Measurements from ENCODE around the gene XRCC3. TPM values are rescaled to one million over a fixed set of nuclear protein-coding genes. Genes with fewer than 3 reads are reported as not detected.

Gene XRCC3
- total and polyA plus RNA-seq, 4 experiments from 2014 or later = 2.2 to 12.6 (median 6.7) TPM

GRCh38 chr14:103699901-103700752 is 15.1 kb downstream of the XRCC3 start:
- intact Hi-C loops (cut with micrococcal nuclease) = no loop called here
- CTCF ChIA-PET (ENCODE audit: partially characterized antibody) = no interaction called here
- Histone ChIP-seq H3K4me3 (ENCODE audit: low read length in 2 of 2) (no peak overlapping the region), H3K27me3 (ENCODE audit: insufficient read depth, low read length) (no peaks in the 10 kb centered on the region), H3K9me3 (ENCODE audit: control insufficient read depth in 1 of 2, low read length in 2 of 2) (no peaks in the 10 kb centered on the region), H3K36me3 (ENCODE audit: insufficient read depth, low read length) (peaks cover 19% of the 10 kb centered on the region), H3K27ac (ENCODE audit: low read depth, low read length) (no peak overlapping the region), H3K4me1 (ENCODE audit: insufficient read depth, low read length) (no peaks in the 10 kb centered on the region)
- Mint-ChIP-seq H3K27ac (peak overlapping the region in 3 of 7 donors; percentile 42 to 76 (median 46)), H3K36me3 (peaks cover 14 to 58% of the 10 kb centered on the region in 2 donors), H3K4me1 (peaks cover 4 to 9% (median 5%) of the 10 kb centered on the region in 4 donors), H3K4me3 (no peak overlapping the region), H3K27me3 (no peaks in the 10 kb centered on the region), H3K9me3 (peaks cover 0 to 3% (median 0%) of the 10 kb centered on the region in 8 donors)
- DNase-seq = peak in 1 of 5 donors; percentile 27
- POLR2A ChIA-PET (ENCODE audit: partially characterized antibody) = no interaction called here

- Histone ChIP-seq H3K4me3 (ENCODE audit: low read length in 2 of 2) (no peak overlapping the region), H3K27me3 (ENCODE audit: insufficient read depth, low read length) (no peaks in the 10 kb centered on the region), H3K27ac (ENCODE audit: low read depth, low read length) (no peak overlapping the region), H3K4me1 (ENCODE audit: insufficient read depth, low read length) (no peaks in the 10 kb centered on the region), H3K9me3 (ENCODE audit: control insufficient read depth in 1 of 2, low read length in 2 of 2) (no peaks in the 10 kb centered on the region), H3K36me3 (ENCODE audit: insufficient read depth, low read length) (peaks cover 23% of the 10 kb centered on the region)
- Mint-ChIP-seq H3K4me1 (peaks cover 4 to 9% (median 5%) of the 10 kb centered on the region in 4 donors), H3K4me3 (no peak overlapping the region), H3K27me3 (no peaks in the 10 kb centered on the region), H3K9me3 (no peaks in the 10 kb centered on the region), H3K36me3 (peaks cover 14 to 55% of the 10 kb centered on the region in 2 donors), H3K27ac (peak overlapping the region in 2 of 7 donors; percentile 46 to 64)
- DNase-seq = no peak
- ChIA-PET POLR2A (ENCODE audit: partially characterized antibody) (no interaction called here), CTCF (ENCODE audit: partially characterized antibody) (no interaction called here)
- intact Hi-C loops (cut with micrococcal nuclease) = no loop called here
These were observed 16.0 kb downstream of the XRCC3 start for GRCh38 chr14:103699261-103699661.

GRCh38 chr14:103698380-103699260 is 16.6 kb downstream of the XRCC3 start:
- Mint-ChIP-seq H3K27ac (no peak overlapping the region), H3K27me3 (no peaks in the 10 kb centered on the region), H3K4me1 (peaks cover 4 to 7% (median 5%) of the 10 kb centered on the region in 4 donors), H3K9me3 (no peaks in the 10 kb centered on the region), H3K4me3 (no peak overlapping the region), H3K36me3 (peaks cover 13 to 57% of the 10 kb centered on the region in 2 donors)
- POLR2A ChIA-PET (ENCODE audit: partially characterized antibody) = no interaction called here
- DNase-seq = no peak
- Histone ChIP-seq H3K36me3 (ENCODE audit: insufficient read depth, low read length) (peaks cover 28% of the 10 kb centered on the region), H3K9me3 (ENCODE audit: control insufficient read depth in 1 of 2, low read length in 2 of 2) (no peaks in the 10 kb centered on the region), H3K4me3 (ENCODE audit: low read length in 2 of 2) (no peak overlapping the region), H3K27me3 (ENCODE audit: insufficient read depth, low read length) (no peaks in the 10 kb centered on the region), H3K4me1 (ENCODE audit: insufficient read depth, low read length) (no peaks in the 10 kb centered on the region), H3K27ac (ENCODE audit: low read depth, low read length) (no peak overlapping the region)
- intact Hi-C loops (cut with micrococcal nuclease) = no loop called here
- CTCF ChIA-PET (ENCODE audit: partially characterized antibody) = no interaction called here

- H3K27me3 Mint-ChIP-seq = no peaks in the 10 kb centered on the region
- CTCF ChIA-PET (ENCODE audit: partially characterized antibody) = no interaction called here
- Histone ChIP-seq H3K27me3 (ENCODE audit: insufficient read depth, low read length) (no peaks in the 10 kb centered on the region), H3K9me3 (ENCODE audit: control insufficient read depth in 1 of 2, low read length in 2 of 2) (no peaks in the 10 kb centered on the region), H3K4me3 (ENCODE audit: low read length in 2 of 2) (no peak overlapping the region), H3K27ac (ENCODE audit: low read depth, low read length) (no peak overlapping the region), H3K36me3 (ENCODE audit: insufficient read depth, low read length) (peaks cover 36% of the 10 kb centered on the region), H3K4me1 (ENCODE audit: insufficient read depth, low read length) (no peaks in the 10 kb centered on the region)
- peaks cover 4 to 7% (median 5%) of the 10 kb centered on the region in 4 donors for H3K4me1 Mint-ChIP-seq
- peaks cover 9 to 57% of the 10 kb centered on the region in 2 donors for H3K36me3 Mint-ChIP-seq
- peak overlapping the region in 1 of 7 donors; percentile 58 for H3K27ac Mint-ChIP-seq
- peak in 1 of 5 donors; percentile 30 for DNase-seq
- no peak overlapping the region for H3K4me3 Mint-ChIP-seq
- POLR2A ChIA-PET (ENCODE audit: partially characterized antibody) = no interaction called here
- no peaks in the 10 kb centered on the region for H3K9me3 Mint-ChIP-seq
- intact Hi-C loops (cut with micrococcal nuclease) = no loop called here
These were observed 17.5 kb downstream of the XRCC3 start for GRCh38 chr14:103697603-103698379.

GRCh38 chr14:103697206-103697602 is 18.0 kb downstream of the XRCC3 start:
- Mint-ChIP-seq H3K4me3 (peak overlapping the region in 1 of 8 donors; percentile 7), H3K9me3 (no peaks in the 10 kb centered on the region), H3K36me3 (peaks cover 7 to 54% of the 10 kb centered on the region in 2 donors), H3K27ac (peak overlapping the region in 2 of 7 donors; percentile 17 to 58), H3K4me1 (peaks cover 4 to 7% (median 5%) of the 10 kb centered on the region in 4 donors), H3K27me3 (no peaks in the 10 kb centered on the region)
- POLR2A ChIA-PET (ENCODE audit: partially characterized antibody) = no interaction called here
- no peak for DNase-seq
- H3K4me3 ChIP-seq (ENCODE audit: low read length in 2 of 2) = no peak overlapping the region
- intact Hi-C loops (cut with micrococcal nuclease) = no loop called here
- H3K4me1 ChIP-seq (ENCODE audit: insufficient read depth, low read length) = no peaks in the 10 kb centered on the region
- CTCF ChIA-PET (ENCODE audit: partially characterized antibody) = no interaction called here
- H3K27me3 ChIP-seq (ENCODE audit: insufficient read depth, low read length) = no peaks in the 10 kb centered on the region
- no peak overlapping the region for H3K27ac ChIP-seq (ENCODE audit: low read depth, low read length)
- H3K9me3 ChIP-seq (ENCODE audit: control insufficient read depth in 1 of 2, low read length in 2 of 2) = no peaks in the 10 kb centered on the region
- peaks cover 38% of the 10 kb centered on the region for H3K36me3 ChIP-seq (ENCODE audit: insufficient read depth, low read length)

GRCh38 chr14:103696466-103697071 is 18.7 kb downstream of the XRCC3 start:
- Mint-ChIP-seq H3K4me1 (peaks cover 4 to 7% (median 5%) of the 10 kb centered on the region in 4 donors), H3K4me3 (no peak overlapping the region), H3K9me3 (no peaks in the 10 kb centered on the region), H3K27me3 (no peaks in the 10 kb centered on the region), H3K27ac (peak overlapping the region in 5 of 7 donors; percentile 10 to 76 (median 32)), H3K36me3 (peaks cover 3 to 51% of the 10 kb centered on the region in 2 donors)
- Histone ChIP-seq H3K27me3 (ENCODE audit: insufficient read depth, low read length) (no peaks in the 10 kb centered on the region), H3K36me3 (ENCODE audit: insufficient read depth, low read length) (peaks cover 38% of the 10 kb centered on the region), H3K9me3 (ENCODE audit: control insufficient read depth in 1 of 2, low read length in 2 of 2) (no peaks in the 10 kb centered on the region), H3K4me3 (ENCODE audit: low read length in 2 of 2) (no peak overlapping the region), H3K4me1 (ENCODE audit: insufficient read depth, low read length) (no peaks in the 10 kb centered on the region), H3K27ac (ENCODE audit: low read depth, low read length) (no peak overlapping the region)
- ChIA-PET POLR2A (ENCODE audit: partially characterized antibody) (no interaction called here), CTCF (ENCODE audit: partially characterized antibody) (no interaction called here)
- intact Hi-C loops (cut with micrococcal nuclease) = no loop called here
- no peak for DNase-seq
